Cardiac muscle cell (in vitro differentiated cells and primary cell): ENCODE data around the gene AGBL5. TPM values are rescaled to one million over a fixed set of nuclear protein-coding genes. Genes with fewer than 3 reads are reported as not detected.

ENCODE experiments used
- DNase-seq, 2 donors: peaks; one replicate each; pipeline versions ENCODE4 v3.0.0 to v3.0.0-alpha.2; 2010 to 2017; ENCODE audit warnings: low read depth in 1 of 2, low spot score in 1 of 2
- H3K27ac ChIP-seq: fragments of 200-600 bp; sonication (generic); 2 replicates; pipeline ENCODE4 v1.5.1; 2016
- H3K27me3 ChIP-seq: fragments of 200-600 bp; sonication (generic); 2 replicates; pipeline ENCODE4 v1.6.0; 2016; ENCODE audit warnings: control low read depth
- H3K36me3 ChIP-seq: fragments of 200-600 bp; sonication (generic); 2 replicates; pipeline ENCODE4 v1.5.1; 2016; ENCODE audit warnings: control low read depth
- H3K4me1 ChIP-seq: fragments of 200-600 bp; sonication (generic); 2 replicates; pipeline ENCODE4 v1.8.1; 2017; ENCODE audit warnings: low read depth, mild to moderate bottlenecking, mixed run types
- H3K4me3 ChIP-seq: fragments of 200-600 bp; sonication (generic); 2 replicates; pipeline ENCODE4 v1.5.1; 2016; ENCODE audit warnings: mild to moderate bottlenecking
- H3K9me3 ChIP-seq: fragments of 200-600 bp; sonication (generic); 2 replicates; pipeline ENCODE4 v1.5.1; 2017; ENCODE audit warnings: low read depth, mild to moderate bottlenecking, control low read depth
- polyA plus RNA-seq: library from polyadenylated mRNA; unstranded; fragments of >200 nt; fragmentation: Nextera tagmentation; extraction: Ambion mirVana; gene quantifications from 2 replicates; pipeline ENCODE4 v1.2.1, GENCODE V29; 2016
- total RNA-seq: library from RNA; depleted of rRNA; stranded (reverse); fragments of >200 nt; gene quantifications from 2 replicates; pipeline ENCODE4 v1.2.3, GENCODE V29; 2016
- TF ChIP-seq, protein P1 (sequence below): IDR thresholded peaks from 2 replicates; pipeline ENCODE4 v1.5.1; 2012; ENCODE audit warnings: low read depth, mild to moderate bottlenecking, low read length

AGBL5 gene
- total and polyA plus RNA-seq, 2 experiments from 2014 or later = 52.0 to 67.0 TPM

DNA sequence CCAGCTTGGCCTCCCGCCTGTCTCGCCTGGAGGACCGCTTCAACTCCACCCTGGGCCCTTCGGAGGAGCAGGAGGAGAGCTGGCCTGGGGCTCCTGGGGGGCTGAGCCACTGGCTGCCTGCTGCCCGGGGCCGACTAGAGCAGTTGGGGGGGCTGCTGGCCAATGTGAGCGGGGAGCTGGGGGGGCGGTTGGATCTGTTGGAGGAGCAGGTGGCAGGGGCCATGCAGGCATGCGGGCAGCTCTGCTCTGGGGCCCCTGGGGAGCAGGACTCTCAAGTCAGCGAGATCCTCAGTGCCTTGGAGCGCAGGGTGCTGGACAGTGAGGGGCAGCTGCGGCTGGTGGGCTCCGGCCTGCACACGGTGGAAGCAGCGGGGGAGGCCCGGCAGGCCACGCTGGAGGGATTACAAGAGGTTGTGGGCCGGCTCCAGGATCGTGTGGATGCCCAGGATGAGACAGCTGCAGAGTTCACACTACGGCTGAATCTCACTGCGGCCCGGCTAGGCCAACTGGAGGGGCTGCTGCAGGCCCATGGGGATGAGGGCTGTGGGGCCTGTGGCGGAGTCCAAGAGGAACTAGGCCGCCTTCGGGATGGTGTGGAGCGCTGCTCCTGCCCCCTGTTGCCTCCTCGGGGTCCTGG is 31.4 kb downstream of the AGBL5 start:
- DNase-seq = no peak
- Histone ChIP-seq H3K4me1 (peaks cover 27% of the 10 kb centered on the region), H3K9me3 (no peaks in the 10 kb centered on the region), H3K27ac (no peak overlapping the region), H3K4me3 (no peak overlapping the region), H3K36me3 (no peaks in the 10 kb centered on the region), H3K27me3 (no peaks in the 10 kb centered on the region)
- TF ChIP-seq, protein P1, sequence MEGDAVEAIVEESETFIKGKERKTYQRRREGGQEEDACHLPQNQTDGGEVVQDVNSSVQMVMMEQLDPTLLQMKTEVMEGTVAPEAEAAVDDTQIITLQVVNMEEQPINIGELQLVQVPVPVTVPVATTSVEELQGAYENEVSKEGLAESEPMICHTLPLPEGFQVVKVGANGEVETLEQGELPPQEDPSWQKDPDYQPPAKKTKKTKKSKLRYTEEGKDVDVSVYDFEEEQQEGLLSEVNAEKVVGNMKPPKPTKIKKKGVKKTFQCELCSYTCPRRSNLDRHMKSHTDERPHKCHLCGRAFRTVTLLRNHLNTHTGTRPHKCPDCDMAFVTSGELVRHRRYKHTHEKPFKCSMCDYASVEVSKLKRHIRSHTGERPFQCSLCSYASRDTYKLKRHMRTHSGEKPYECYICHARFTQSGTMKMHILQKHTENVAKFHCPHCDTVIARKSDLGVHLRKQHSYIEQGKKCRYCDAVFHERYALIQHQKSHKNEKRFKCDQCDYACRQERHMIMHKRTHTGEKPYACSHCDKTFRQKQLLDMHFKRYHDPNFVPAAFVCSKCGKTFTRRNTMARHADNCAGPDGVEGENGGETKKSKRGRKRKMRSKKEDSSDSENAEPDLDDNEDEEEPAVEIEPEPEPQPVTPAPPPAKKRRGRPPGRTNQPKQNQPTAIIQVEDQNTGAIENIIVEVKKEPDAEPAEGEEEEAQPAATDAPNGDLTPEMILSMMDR = no peak

DNA sequence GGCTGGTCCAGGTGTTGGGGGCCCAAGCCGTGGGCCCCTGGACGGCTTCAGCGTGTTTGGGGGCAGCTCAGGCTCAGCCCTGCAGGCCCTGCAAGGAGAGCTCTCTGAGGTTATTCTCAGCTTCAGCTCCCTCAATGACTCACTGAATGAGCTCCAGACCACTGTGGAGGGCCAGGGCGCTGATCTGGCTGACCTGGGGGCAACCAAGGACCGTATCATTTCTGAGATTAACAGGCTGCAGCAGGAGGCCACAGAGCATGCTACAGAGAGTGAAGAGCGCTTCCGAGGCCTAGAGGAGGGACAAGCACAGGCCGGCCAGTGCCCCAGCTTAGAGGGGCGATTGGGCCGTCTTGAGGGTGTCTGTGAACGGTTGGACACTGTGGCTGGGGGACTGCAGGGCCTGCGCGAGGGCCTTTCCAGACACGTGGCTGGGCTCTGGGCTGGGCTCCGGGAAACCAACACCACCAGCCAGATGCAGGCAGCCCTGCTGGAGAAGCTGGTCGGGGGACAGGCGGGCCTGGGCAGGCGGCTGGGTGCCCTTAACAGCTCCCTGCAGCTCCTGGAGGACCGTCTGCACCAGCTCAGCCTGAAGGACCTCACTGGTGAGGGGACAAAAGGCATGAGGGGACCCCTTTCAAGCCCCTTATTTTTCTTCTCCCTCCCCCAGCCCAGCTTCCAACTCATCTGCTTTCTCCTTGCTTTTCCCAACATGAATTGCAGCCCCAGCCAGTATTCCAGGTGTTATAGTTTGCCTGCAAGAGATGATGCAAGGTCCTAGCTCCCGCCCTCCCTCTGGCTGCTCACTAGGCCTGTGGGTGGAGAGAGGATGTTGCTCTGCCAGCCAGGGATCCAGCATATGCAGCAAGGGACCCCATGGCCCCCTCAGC is 32.2 kb downstream of the AGBL5 start:
- TF ChIP-seq, protein P1 = no peak
- H3K27ac ChIP-seq = no peak overlapping the region
- no peaks in the 10 kb centered on the region for H3K27me3 ChIP-seq
- H3K9me3 ChIP-seq = no peaks in the 10 kb centered on the region
- H3K4me1 ChIP-seq = peaks cover 24% of the 10 kb centered on the region
- H3K36me3 ChIP-seq = no peaks in the 10 kb centered on the region
- DNase-seq = peak in 1 of 2 donors; percentile 36
- no peak overlapping the region for H3K4me3 ChIP-seq

DNA sequence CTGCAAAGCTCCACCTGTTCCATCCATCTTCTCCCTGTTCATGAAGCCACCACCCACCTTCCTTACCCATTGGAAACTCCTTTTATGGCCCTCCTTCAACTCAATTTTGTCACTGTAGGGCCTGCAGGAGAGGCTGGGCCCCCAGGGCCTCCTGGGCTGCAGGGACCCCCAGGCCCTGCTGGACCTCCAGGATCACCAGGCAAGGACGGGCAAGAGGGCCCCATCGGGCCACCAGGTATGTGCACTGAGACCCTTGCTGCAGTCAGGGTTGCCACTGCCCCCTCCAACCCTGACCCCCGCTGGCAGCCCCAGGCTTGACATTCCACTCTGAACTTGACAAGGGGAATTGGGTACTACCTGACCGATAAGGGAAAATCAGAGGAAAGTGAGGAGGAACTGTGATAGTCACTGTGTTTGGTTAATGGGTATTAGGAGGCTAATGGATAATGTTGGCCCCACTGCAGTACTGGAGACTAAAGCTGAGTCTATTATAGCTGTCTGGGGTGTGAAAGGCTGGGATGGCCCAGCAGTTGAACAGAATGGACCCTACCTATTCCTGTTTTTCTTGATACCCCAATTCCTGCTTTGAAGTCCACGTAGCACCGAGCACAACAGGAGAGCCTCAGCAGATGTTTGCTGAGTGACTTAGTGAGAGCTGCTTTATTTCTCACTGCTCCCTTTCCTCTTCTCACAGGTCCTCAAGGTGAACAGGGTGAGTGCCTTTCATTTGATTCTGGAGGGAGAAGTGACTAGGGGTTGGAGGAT is 33.0 kb downstream of the AGBL5 start:
- no peak overlapping the region for H3K27ac ChIP-seq
- H3K27me3 ChIP-seq = no peaks in the 10 kb centered on the region
- peaks cover 21% of the 10 kb centered on the region for H3K4me1 ChIP-seq
- H3K36me3 ChIP-seq = no peaks in the 10 kb centered on the region
- DNase-seq = no peak
- no peak overlapping the region for H3K4me3 ChIP-seq
- TF ChIP-seq, protein P1 = no peak
- H3K9me3 ChIP-seq = no peaks in the 10 kb centered on the region

DNA sequence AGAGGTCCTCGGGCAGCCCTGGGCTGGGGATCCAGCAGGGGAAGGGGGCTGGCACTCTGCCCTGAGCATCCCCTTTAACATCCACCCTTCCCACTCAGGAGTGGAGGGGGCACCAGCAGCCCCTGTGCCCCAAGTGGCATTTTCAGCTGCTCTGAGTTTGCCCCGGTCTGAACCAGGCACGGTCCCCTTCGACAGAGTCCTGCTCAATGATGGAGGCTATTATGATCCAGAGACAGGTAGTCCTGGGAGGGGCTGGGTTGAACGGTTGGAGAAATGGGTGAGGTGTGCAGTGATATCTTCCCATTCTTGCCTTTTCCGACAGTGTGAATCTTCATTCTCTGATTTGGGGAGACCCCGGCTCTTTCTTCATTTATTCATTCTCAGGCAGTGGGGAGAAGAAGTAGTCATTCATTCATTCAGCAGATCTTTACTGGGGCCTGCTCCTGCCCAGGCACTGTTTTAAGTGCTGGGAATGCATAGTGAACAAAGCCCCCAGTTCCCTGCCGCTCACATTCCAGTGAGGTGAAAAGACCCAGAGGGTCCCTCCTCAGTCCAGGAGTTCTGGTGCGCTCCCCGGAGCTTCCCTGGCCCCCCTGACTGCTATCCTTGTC is 33.7 kb downstream of the AGBL5 start:
- Histone ChIP-seq H3K36me3 (no peaks in the 10 kb centered on the region), H3K4me3 (peak overlapping the region; percentile 46), H3K27me3 (no peaks in the 10 kb centered on the region), H3K4me1 (peaks cover 21% of the 10 kb centered on the region), H3K27ac (no peak overlapping the region), H3K9me3 (no peaks in the 10 kb centered on the region)
- TF ChIP-seq, protein P1 = no peak
- no peak for DNase-seq

DNA sequence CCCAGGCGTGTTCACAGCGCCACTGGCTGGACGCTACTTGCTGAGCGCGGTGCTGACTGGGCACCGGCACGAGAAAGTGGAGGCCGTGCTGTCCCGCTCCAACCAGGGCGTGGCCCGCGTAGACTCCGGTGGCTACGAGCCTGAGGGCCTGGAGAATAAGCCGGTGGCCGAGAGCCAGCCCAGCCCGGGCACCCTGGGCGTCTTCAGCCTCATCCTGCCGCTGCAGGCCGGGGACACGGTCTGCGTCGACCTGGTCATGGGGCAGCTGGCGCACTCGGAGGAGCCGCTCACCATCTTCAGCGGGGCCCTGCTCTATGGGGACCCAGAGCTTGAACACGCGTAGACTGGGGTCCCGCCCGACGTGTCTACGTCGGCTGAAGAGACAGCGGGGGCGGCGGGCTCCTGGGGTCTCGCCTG is 34.2 kb downstream of the AGBL5 start:
- H3K4me3 ChIP-seq = peak overlapping the region; percentile 46
- no peaks in the 10 kb centered on the region for H3K9me3 ChIP-seq
- TF ChIP-seq, protein P1 = peak; percentile 40
- H3K36me3 ChIP-seq = no peaks in the 10 kb centered on the region
- H3K27ac ChIP-seq = peak overlapping the region; percentile 61
- H3K27me3 ChIP-seq = no peaks in the 10 kb centered on the region
- DNase-seq = peak; percentile 72
- peaks cover 19% of the 10 kb centered on the region for H3K4me1 ChIP-seq
